HCT116 (cell line): ENCODE results near the gene SH3GL3. TPM values are rescaled to one million over a fixed set of nuclear protein-coding genes. Genes with fewer than 3 reads are reported as not detected.

ENCODE experiments used
- ATAC-seq: fragments of 200-7000 bp; cut with Tn5 transposase; 2 replicates; pipeline ENCODE4 v1.9.1; 2020; ENCODE audit warnings: mild to moderate bottlenecking, moderate library complexity
- BruUV-seq: library from RNA; stranded (reverse); fragments of 400-500 nt; replicated peaks from 2 replicates; lab custom pipeline; 2021; lab: Mats Ljungman, UMichigan
- CTCF ChIA-PET: fragments of 300-600 bp; sonication (Branson Sonifier 250); formaldehyde crosslinking; loops from one replicate; lab custom pipeline; 2021; ENCODE audit warnings: antibody characterized with exemption; lab: Charles Lee
- POLR2A ChIA-PET: fragments of 300-600, 350-600 bp; sonication (Branson Sonifier 250); formaldehyde crosslinking; loops from one replicate; lab custom pipeline; 2021; ENCODE audit warnings: antibody characterized with exemption; lab: Charles Lee
- RAD21 ChIA-PET, 2 experiments: fragments of 300-600 bp; sonication (Branson Sonifier 250); formaldehyde crosslinking; loops; one replicate each; lab custom pipeline; 2023; ENCODE audit warnings: low total read pairs in 2 of 2; ENCODE audit not compliant: uncharacterized antibody in 2 of 2, unreplicated experiment in 2 of 2, low non-redundant PET in 1 of 2; lab: Charles Lee
- DNase-seq: peaks from one replicate; pipeline ENCODE4 v3.0.0-alpha.2; 2010; ENCODE audit warnings: low read depth, low spot score
- H2AFZ ChIP-seq: fragments of 200-600 bp; shearing (Covaris generic), sonication (generic); 2 replicates; pipeline ENCODE4 v1.6.1; 2017; ENCODE audit warnings: low read depth, mixed run types, mixed read lengths, antibody characterized with exemption, low read length; ENCODE audit not compliant: poor library complexity, severe bottlenecking
- H3K27ac ChIP-seq: 2 replicates; pipeline ENCODE4 v1.5.1; 2012; ENCODE audit warnings: low read depth, low read length
- H3K27me3 ChIP-seq: fragments of 200-600 bp; sonication (generic); 2 replicates; pipeline ENCODE4 v1.6.1; 2016; ENCODE audit warnings: mixed run types, low read length, mixed read lengths; ENCODE audit not compliant: insufficient read depth
- H3K36me3 ChIP-seq, 2 experiments: fragments of 200-500 bp in 1 of 2; fragments of 200-600 bp in 1 of 2; sonication (Bioruptor generic) in 1 of 2; sonication (generic) in 1 of 2; 2 replicates each; pipeline versions ENCODE4 v1.5.1 to v1.6.1; 2014 to 2016; ENCODE audit warnings: low read length in 2 of 2, inconsistent platforms in 1 of 2, mixed read lengths in 1 of 2, mixed run types in 1 of 2; ENCODE audit not compliant: insufficient read depth in 2 of 2, control insufficient read depth in 1 of 2
- H3K4me1 ChIP-seq, 2 experiments: fragments of 200-600 bp in 1 of 2; sonication (generic) in 1 of 2; 2 replicates each; pipeline versions ENCODE4 v1.5.1 to v1.6.1; 2012 to 2017; ENCODE audit warnings: low read length in 2 of 2, inconsistent platforms in 1 of 2, mild to moderate bottlenecking in 1 of 2, mixed read lengths in 1 of 2, mixed run types in 1 of 2, moderate library complexity in 1 of 2; ENCODE audit not compliant: insufficient read depth in 2 of 2, control insufficient read depth in 1 of 2
- H3K4me2 ChIP-seq: fragments of 200-600 bp; sonication (generic); 2 replicates; pipeline ENCODE4 v1.6.1; 2017; ENCODE audit warnings: mixed run types, low read length, mixed read lengths
- H3K4me3 ChIP-seq, 2 experiments: fragments of 200-600 bp in 1 of 2; sonication (generic) in 1 of 2; replicated peaks in 1 of 2; 2 replicates each; pipeline ENCODE4 v1.5.1; 2011 to 2016; ENCODE audit warnings: low read length in 2 of 2, control low read depth in 1 of 2, low read depth in 1 of 2, mild to moderate bottlenecking in 1 of 2, mixed read lengths in 1 of 2, mixed run types in 1 of 2
- H3K79me2 ChIP-seq: fragments of 200-600 bp; sonication (generic); 2 replicates; pipeline ENCODE4 v1.6.1; 2017; ENCODE audit warnings: mild to moderate bottlenecking, mixed run types, low read length, moderate library complexity, mixed read lengths; ENCODE audit not compliant: insufficient read depth
- H3K9ac ChIP-seq: fragments of 200-600 bp; sonication (generic); 2 replicates; pipeline ENCODE4 v1.6.1; 2016; ENCODE audit warnings: low read length, mixed read lengths
- H3K9me2 ChIP-seq: fragments of 200-600 bp; sonication (generic), shearing (Covaris generic); 2 replicates; pipeline ENCODE4 v1.6.1; 2017; ENCODE audit warnings: mixed run types, mild to moderate bottlenecking, moderate library complexity; ENCODE audit not compliant: insufficient read depth
- H3K9me3 ChIP-seq, 2 experiments: fragments of 200-500 bp in 1 of 2; fragments of 200-600 bp in 1 of 2; sonication (Bioruptor generic) in 1 of 2; sonication (generic) in 1 of 2; 2 replicates each; pipeline ENCODE4 v1.6.1; 2014 to 2017; ENCODE audit warnings: low read length in 2 of 2, mixed read lengths in 2 of 2, inconsistent platforms in 1 of 2, low read depth in 1 of 2, mild to moderate bottlenecking in 1 of 2, mixed run types in 1 of 2, moderate library complexity in 1 of 2; ENCODE audit not compliant: control insufficient read depth in 1 of 2, insufficient read depth in 1 of 2
- H4K20me1 ChIP-seq: fragments of 200-600 bp; sonication (generic), shearing (Covaris generic); 2 replicates; pipeline ENCODE4 v1.6.1; 2017; ENCODE audit warnings: mixed run types, mild to moderate bottlenecking, moderate library complexity; ENCODE audit not compliant: insufficient read depth
- CBX3 ChIP-seq: IDR thresholded peaks from 2 replicates; pipeline ENCODE4 v1.6.1; 2012; ENCODE audit warnings: low read depth
- CEBPB ChIP-seq: IDR thresholded peaks from 2 replicates; pipeline ENCODE4 v1.6.1; 2012; ENCODE audit warnings: low read depth
- EGR1 ChIP-seq: IDR thresholded peaks from 2 replicates; pipeline ENCODE4 v1.6.1; 2012; ENCODE audit warnings: low read depth
- ELF1 ChIP-seq: IDR thresholded peaks from 2 replicates; pipeline ENCODE4 v1.6.1; 2012; ENCODE audit warnings: low read depth, borderline replicate concordance
- EZH2 ChIP-seq: fragments of 200-600 bp; sonication (generic); IDR thresholded peaks from 2 replicates; pipeline ENCODE4 v1.6.1; 2017; ENCODE audit warnings: antibody characterized with exemption, mixed run types
- EZH2phosphoT487 ChIP-seq: fragments of 200-600 bp; IDR thresholded peaks from 2 replicates; pipeline ENCODE4 v1.6.1; 2018; ENCODE audit warnings: antibody characterized with exemption, borderline replicate concordance
- FOSL1 ChIP-seq: IDR thresholded peaks from 2 replicates; pipeline ENCODE4 v1.6.1; 2012; ENCODE audit warnings: low read depth
- JUND ChIP-seq: IDR thresholded peaks from 2 replicates; pipeline ENCODE4 v1.6.1; 2012
- POLR2A ChIP-seq: IDR thresholded peaks from 2 replicates; pipeline ENCODE4 v1.7.0; 2011; ENCODE audit warnings: borderline replicate concordance; ENCODE audit not compliant: insufficient read depth, insufficient read length; ENCODE audit errors: extremely low read depth
- POLR2AphosphoS5 ChIP-seq: IDR thresholded peaks from 2 replicates; pipeline ENCODE4 v1.6.1; 2011; ENCODE audit warnings: mild to moderate bottlenecking, low read depth, low read length, moderate library complexity
- RAD21 ChIP-seq: IDR thresholded peaks from 2 replicates; pipeline ENCODE4 v1.6.1; 2012; ENCODE audit warnings: low read depth, mild to moderate bottlenecking
- SIN3A ChIP-seq: IDR thresholded peaks from 2 replicates; pipeline ENCODE4 v1.6.1; 2012; ENCODE audit warnings: low read depth
- SP1 ChIP-seq: IDR thresholded peaks from 2 replicates; pipeline ENCODE4 v1.6.1; 2012; ENCODE audit warnings: low read depth
- TCF7L2 ChIP-seq: IDR thresholded peaks from 2 replicates; pipeline ENCODE4 v1.7.0; 2011; ENCODE audit warnings: borderline replicate concordance, inconsistent platforms; ENCODE audit not compliant: insufficient read depth, insufficient read length; ENCODE audit errors: extremely low read depth
- YY1 ChIP-seq: IDR thresholded peaks from 2 replicates; pipeline ENCODE4 v1.6.1; 2011; ENCODE audit warnings: low read length, low read depth, moderate library complexity, mild to moderate bottlenecking; ENCODE audit not compliant: insufficient replicate concordance; ENCODE audit errors: extremely low read depth
- ZFX ChIP-seq: fragments of 450-650 bp; IDR thresholded peaks from 2 replicates; pipeline ENCODE4 v1.6.1; 2017
- ZNF274 ChIP-seq: fragments of 200-500 bp; sonication (Bioruptor generic); IDR thresholded peaks from 2 replicates; pipeline ENCODE4 v1.6.1; 2014; ENCODE audit warnings: mild to moderate bottlenecking, low read depth, low read length, inconsistent platforms
- intact Hi-C: fragments of 100-400 bp; cut with micrococcal nuclease; formaldehyde crosslinking; loops from 2 replicates; pipeline ENCODE4 v1.10.0; 2022
- total RNA-seq: library from RNA; stranded (reverse); gene quantifications from one replicate; pipeline ENCODE4 v1.2.1, GENCODE V29; 2021; ENCODE audit not compliant: unreplicated experiment
- TF ChIP-seq, protein P1 (sequence below), 3 experiments: fragments of 200-600 bp in 1 of 3; sonication (generic) in 1 of 3; IDR thresholded peaks in 2 of 3; conservative IDR thresholded peaks in 1 of 3; 2 replicates each; pipeline ENCODE4 v1.5.1; 2012 to 2017; ENCODE audit warnings: low read depth in 2 of 3, low read length in 2 of 3, antibody characterized with exemption in 1 of 3, borderline replicate concordance in 1 of 3, control low read depth in 1 of 3, mild to moderate bottlenecking in 1 of 3, mixed read lengths in 1 of 3, mixed run types in 1 of 3, moderate library complexity in 1 of 3; ENCODE audit not compliant: insufficient read depth in 1 of 3
- TF ChIP-seq, protein P2 (sequence below): IDR thresholded peaks from 2 replicates; pipeline ENCODE4 v1.6.1; 2011; ENCODE audit warnings: mild to moderate bottlenecking, low read length, moderate library complexity; ENCODE audit not compliant: insufficient replicate concordance; ENCODE audit errors: extremely low read depth
- TF ChIP-seq, protein P3 (sequence below): IDR thresholded peaks from 2 replicates; pipeline ENCODE4 v1.6.1; 2012

SH3GL3 gene
- total RNA-seq, 1 experiment from 2014 or later = 1.3 TPM

DNA sequence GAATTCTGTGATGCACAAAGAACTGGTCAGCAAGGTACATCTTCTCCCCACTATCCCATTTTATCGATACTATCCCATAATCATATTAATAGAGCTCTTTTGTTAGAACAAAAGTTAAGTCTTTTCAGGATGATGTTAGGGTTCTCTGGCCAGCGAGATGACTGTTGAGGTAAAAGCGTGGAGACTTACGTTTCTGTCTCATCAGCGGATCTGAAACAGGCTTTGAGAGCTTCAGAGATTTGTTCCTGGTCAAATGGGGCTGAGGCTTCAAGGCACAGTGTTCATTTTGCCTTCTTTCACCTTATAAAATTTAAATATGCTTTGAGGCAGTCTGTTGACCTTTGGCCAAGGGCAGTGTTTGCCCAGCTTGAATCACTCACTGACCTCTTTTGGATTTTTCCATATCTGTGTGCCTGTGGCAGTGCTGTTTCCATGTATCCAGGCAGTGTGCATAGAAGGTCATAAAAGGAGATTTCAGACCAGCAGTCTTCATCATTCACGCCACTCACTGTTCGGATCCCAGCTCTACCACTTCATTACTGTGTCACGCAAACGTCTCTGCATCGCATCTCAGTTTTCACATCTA is 209.9 kb downstream of the SH3GL3 start:
- no peak overlapping the region for H3K4me3 ChIP-seq
- no TSS peak for BruUV-seq

More for the DNA sequence above, 209.9 kb downstream of the SH3GL3 start:
- H3K27ac ChIP-seq = no peak overlapping the region
- ATAC-seq = no peak
- no peak overlapping the region for H3K4me2 ChIP-seq
- intact Hi-C loops = no loop called here
- H3K9me2 ChIP-seq = no peaks in the 10 kb centered on the region
- ChIA-PET CTCF (interaction anchor here (0.7 to 2.9 kb wide), 5 partner anchors 13 to 378 kb away, joined by 3 to 17 read pairs (median 3); no protein-coding TSS in a partner anchor), RAD21 (no interaction called here), POLR2A (no interaction called here)
- no peaks in the 10 kb centered on the region for H3K27me3 ChIP-seq
- no peak for DNase-seq
- TF ChIP-seq, protein P1, sequence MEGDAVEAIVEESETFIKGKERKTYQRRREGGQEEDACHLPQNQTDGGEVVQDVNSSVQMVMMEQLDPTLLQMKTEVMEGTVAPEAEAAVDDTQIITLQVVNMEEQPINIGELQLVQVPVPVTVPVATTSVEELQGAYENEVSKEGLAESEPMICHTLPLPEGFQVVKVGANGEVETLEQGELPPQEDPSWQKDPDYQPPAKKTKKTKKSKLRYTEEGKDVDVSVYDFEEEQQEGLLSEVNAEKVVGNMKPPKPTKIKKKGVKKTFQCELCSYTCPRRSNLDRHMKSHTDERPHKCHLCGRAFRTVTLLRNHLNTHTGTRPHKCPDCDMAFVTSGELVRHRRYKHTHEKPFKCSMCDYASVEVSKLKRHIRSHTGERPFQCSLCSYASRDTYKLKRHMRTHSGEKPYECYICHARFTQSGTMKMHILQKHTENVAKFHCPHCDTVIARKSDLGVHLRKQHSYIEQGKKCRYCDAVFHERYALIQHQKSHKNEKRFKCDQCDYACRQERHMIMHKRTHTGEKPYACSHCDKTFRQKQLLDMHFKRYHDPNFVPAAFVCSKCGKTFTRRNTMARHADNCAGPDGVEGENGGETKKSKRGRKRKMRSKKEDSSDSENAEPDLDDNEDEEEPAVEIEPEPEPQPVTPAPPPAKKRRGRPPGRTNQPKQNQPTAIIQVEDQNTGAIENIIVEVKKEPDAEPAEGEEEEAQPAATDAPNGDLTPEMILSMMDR (IDR thresholded peaks at IDR 0.05 in 2 of 3, conservative IDR thresholded peaks at IDR 0.05 in 1 of 3; ENCODE audit: borderline replicate concordance in 1 of 3, insufficient read depth in 1 of 3, low read depth in 2 of 3, low read length in 2 of 3) = no peak
- TF ChIP-seq, protein P2, sequence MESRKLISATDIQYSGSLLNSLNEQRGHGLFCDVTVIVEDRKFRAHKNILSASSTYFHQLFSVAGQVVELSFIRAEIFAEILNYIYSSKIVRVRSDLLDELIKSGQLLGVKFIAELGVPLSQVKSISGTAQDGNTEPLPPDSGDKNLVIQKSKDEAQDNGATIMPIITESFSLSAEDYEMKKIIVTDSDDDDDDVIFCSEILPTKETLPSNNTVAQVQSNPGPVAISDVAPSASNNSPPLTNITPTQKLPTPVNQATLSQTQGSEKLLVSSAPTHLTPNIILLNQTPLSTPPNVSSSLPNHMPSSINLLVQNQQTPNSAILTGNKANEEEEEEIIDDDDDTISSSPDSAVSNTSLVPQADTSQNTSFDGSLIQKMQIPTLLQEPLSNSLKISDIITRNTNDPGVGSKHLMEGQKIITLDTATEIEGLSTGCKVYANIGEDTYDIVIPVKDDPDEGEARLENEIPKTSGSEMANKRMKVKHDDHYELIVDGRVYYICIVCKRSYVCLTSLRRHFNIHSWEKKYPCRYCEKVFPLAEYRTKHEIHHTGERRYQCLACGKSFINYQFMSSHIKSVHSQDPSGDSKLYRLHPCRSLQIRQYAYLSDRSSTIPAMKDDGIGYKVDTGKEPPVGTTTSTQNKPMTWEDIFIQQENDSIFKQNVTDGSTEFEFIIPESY = no peak
- TF ChIP-seq SIN3A (no peak), POLR2AphosphoS5 (no peak), ZFX (no peak), ELF1 (no peak), CEBPB (no peak), RAD21 (no peak), EZH2 (no peak), TCF7L2 (no peak), ZNF274 (no peak), EGR1 (no peak), POLR2A (no peak), CBX3 (no peak), SP1 (no peak), YY1 (no peak), FOSL1 (no peak), JUND (no peak), EZH2phosphoT487 (no peak)
- TF ChIP-seq, protein P3, sequence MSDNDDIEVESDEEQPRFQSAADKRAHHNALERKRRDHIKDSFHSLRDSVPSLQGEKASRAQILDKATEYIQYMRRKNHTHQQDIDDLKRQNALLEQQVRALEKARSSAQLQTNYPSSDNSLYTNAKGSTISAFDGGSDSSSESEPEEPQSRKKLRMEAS = no peak
- no peaks in the 10 kb centered on the region for H3K36me3 ChIP-seq
- H3K4me1 ChIP-seq = no peaks in the 10 kb centered on the region
- no peaks in the 10 kb centered on the region for H4K20me1 ChIP-seq
- no peaks in the 10 kb centered on the region for H3K79me2 ChIP-seq
- no peak overlapping the region for H3K9ac ChIP-seq
- no peaks in the 10 kb centered on the region for H3K9me3 ChIP-seq
- no peak overlapping the region for H2AFZ ChIP-seq
